WTC11 (cell line): Measurements from ENCODE around the gene CC2D1A.

Experiments
- CTCF ChIP-seq: fragments of 200-600 bp; IDR thresholded peaks from 2 replicates; pipeline ENCODE4 v1.8.0; 2022; ENCODE audit warnings: antibody characterized with exemption
- MAX ChIP-seq: sonication (generic); formaldehyde crosslinking; IDR thresholded peaks from 2 replicates; pipeline ENCODE4 v1.8.0; 2022; ENCODE audit warnings: mild to moderate bottlenecking, missing genetic modification reagents

GRCh38 chr19:13873834-13874515 is 32.0 kb upstream of the CC2D1A start:
- TF ChIP-seq CTCF (no peak), MAX (CRISPR knock-in tag) (no peak)
